ENCODE measurements around the gene ZNF319.
A peak's percentile ranks its signal among the peaks of the same experiment; 100 is the strongest.

Gene ZNF319

GRCh38 chr16:58025351-58026138 lies 25.1 kb upstream of the ZNF319 start, which contains the start of gene MMP15:
Gene MMP15, plus strand, starts transcription at chr16:58025754. Its CDS starts 597 bp downstream, at chr16:58026351.
- peaks cover 32% of the 10 kb centered on the region for H3K79me2 ChIP-seq (ENCODE audit: control insufficient read depth, insufficient read depth, low read length)
- no peak within 1 kb of the TSS for H2AK5ac ChIP-seq (ENCODE audit: low read length)
- peak within 1 kb of the TSS; percentile 94 for H2BK5ac ChIP-seq (ENCODE audit: low read length)
- H3K18ac ChIP-seq (ENCODE audit: low read length): peak within 1 kb of the TSS; percentile 65
- H3K56ac ChIP-seq (ENCODE audit: low read length): peak within 1 kb of the TSS; percentile 97
- peak; percentile 99 for DNase-seq
- H3K27me3 ChIP-seq (ENCODE audit: insufficient read depth, low read length, poor library complexity): no peaks in the 10 kb centered on the region
- no peak within 1 kb of the TSS for H4K8ac ChIP-seq (ENCODE audit: low read depth, low read length)
- no peak within 1 kb of the TSS for H4K5ac ChIP-seq (ENCODE audit: low read length)
- peak within 1 kb of the TSS; percentile 50 for H3K4ac ChIP-seq (ENCODE audit: low read depth, low read length)
- H3K27ac ChIP-seq (ENCODE audit: low read depth, low read length): peak within 1 kb of the TSS; percentile 81
- H3K4me2 ChIP-seq (ENCODE audit: low read length): peak within 1 kb of the TSS; percentile 84
- H3K4me1 ChIP-seq (ENCODE audit: control insufficient read depth, low read depth, low read length): peaks cover 32% of the 10 kb centered on the region
- H3K79me1 ChIP-seq (ENCODE audit: low read length): peaks cover 28% of the 10 kb centered on the region
- H3K9ac ChIP-seq (ENCODE audit: low read length): peak within 1 kb of the TSS; percentile 96
- H3K23ac ChIP-seq (ENCODE audit: low read length): peak within 1 kb of the TSS; percentile 98
- H2BK15ac ChIP-seq (replicated peaks; ENCODE audit: low read depth): no peak within 1 kb of the TSS
- WGBS (ENCODE audit: extremely low coverage, insufficient coverage, low lambda C conversion rate): no CpG with 5 or more reads among the region's 90 CpGs
- H2BK120ac ChIP-seq (ENCODE audit: low read depth, low read length): peak within 1 kb of the TSS; percentile 17
- H3K4me3 ChIP-seq (ENCODE audit: low read length): peak within 1 kb of the TSS; percentile 90
- H3K36me3 ChIP-seq (ENCODE audit: control insufficient read depth, insufficient read depth, low read length): no peaks in the 10 kb centered on the region

DNA sequence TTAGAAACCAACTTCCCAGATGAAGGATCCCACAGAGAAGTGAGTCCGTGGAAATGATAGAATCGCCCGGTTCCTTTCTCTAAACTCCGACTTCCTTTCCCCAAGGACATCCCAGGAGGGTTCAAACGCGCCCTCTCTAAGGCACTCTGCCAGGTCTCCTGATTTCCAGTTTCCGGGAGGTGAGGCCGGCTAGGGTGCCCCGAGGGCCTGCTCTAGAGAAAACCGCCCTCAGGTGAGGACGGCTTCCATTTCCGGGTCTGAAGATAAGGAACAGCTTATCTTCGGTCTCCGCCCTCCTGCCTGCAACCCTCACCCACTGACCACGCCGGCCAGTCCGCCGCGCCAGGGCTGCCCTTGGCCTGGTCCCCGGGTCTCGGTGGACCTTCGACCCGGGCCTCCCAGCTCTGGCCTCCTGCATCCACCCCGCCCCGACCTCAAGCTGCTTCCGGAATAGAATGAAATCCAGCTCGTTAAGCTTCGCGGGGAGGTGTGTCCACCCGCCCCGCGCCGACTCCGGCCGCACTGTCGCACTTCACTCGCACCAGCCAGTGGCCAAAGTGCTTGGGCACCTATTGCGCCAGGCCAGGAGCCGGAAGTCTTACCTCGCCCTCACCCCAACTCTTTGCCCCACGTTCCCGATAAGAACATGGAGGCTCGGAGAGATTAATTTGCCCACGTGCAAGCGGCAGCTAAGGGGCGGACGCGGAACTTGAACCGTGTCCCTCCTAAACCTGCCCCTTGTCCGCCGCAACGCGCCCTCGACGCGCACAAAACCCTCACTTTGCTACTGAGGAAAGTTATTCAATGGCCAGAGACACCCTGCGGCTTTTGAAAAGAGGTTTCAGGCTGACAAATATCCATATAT lies 24.2 kb upstream of the ZNF319 start:
- Histone ChIP-seq H4K8ac (ENCODE audit: low read depth, low read length) (no peak overlapping the region), H3K79me2 (ENCODE audit: control insufficient read depth, insufficient read depth, low read length) (peaks cover 25% of the 10 kb centered on the region), H4K5ac (ENCODE audit: low read length) (no peak overlapping the region), H3K4ac (ENCODE audit: low read depth, low read length) (peak overlapping the region; percentile 21), H3K27me3 (ENCODE audit: insufficient read depth, low read length, poor library complexity) (no peaks in the 10 kb centered on the region), H2BK15ac (replicated peaks; ENCODE audit: low read depth) (no peak overlapping the region), H3K4me3 (ENCODE audit: low read length) (peak overlapping the region; percentile 14), H3K36me3 (ENCODE audit: control insufficient read depth, insufficient read depth, low read length) (no peaks in the 10 kb centered on the region), H3K4me1 (ENCODE audit: control insufficient read depth, low read depth, low read length) (peaks cover 32% of the 10 kb centered on the region), H3K27ac (ENCODE audit: low read depth, low read length) (peak overlapping the region; percentile 81), H3K56ac (ENCODE audit: low read length) (peak overlapping the region; percentile 88), H3K23ac (ENCODE audit: low read length) (peak overlapping the region; percentile 98), H2BK5ac (ENCODE audit: low read length) (peak overlapping the region; percentile 94), H3K4me2 (ENCODE audit: low read length) (peak overlapping the region; percentile 84), H3K79me1 (ENCODE audit: low read length) (peaks cover 20% of the 10 kb centered on the region), H3K18ac (ENCODE audit: low read length) (peak overlapping the region; percentile 65), H3K9ac (ENCODE audit: low read length) (peak overlapping the region; percentile 71), H2BK120ac (ENCODE audit: low read depth, low read length) (no peak overlapping the region), H2AK5ac (ENCODE audit: low read length) (peak overlapping the region; percentile 18)
- WGBS (ENCODE audit: extremely low coverage, insufficient coverage, low lambda C conversion rate): no CpG with 5 or more reads among the region's 57 CpGs
- peak; percentile 84 for DNase-seq

DNA sequence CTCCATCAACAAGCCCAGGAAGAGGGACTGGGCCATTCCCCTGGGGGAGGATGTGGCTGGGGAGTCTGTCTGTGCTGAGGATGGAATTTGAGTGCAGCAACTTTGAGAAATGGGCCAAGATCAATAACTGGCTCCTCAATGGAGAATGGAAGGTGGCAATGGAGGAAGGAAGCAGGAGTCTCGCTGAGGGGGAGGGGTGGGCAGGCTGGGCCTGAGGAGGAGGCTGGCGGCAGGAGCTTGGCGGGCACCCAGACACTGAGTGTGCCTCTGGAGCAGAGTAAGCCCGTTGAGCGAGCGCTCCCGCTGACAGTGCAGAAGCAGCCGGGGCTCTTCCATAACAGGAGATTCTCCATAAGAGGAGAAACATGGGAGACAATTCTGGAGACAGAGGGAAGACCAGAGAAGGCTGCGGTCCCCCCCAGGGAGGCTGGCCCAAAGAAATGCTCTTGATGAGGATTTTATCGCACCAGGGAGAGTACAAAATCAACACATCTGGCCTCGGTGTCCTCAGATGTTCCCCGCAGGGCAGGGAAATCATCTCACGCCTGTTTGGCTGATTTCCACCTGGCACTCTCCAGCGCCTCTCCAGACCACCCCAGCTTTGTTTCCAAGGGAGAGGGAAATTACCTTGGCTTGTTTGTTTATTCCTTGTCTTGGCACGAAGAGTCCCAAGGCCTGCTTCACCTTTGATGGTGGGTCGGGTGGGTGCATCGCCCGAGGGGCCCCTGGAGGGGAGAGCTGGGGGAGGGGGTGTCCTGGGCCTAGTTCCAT lies 22.3 kb upstream of the ZNF319 start:
- peak overlapping the region; percentile 4 for H3K18ac ChIP-seq (ENCODE audit: low read length)
- H4K8ac ChIP-seq (ENCODE audit: low read depth, low read length): no peak overlapping the region
- H3K79me1 ChIP-seq (ENCODE audit: low read length): peaks cover 3% of the 10 kb centered on the region
- H3K4me1 ChIP-seq (ENCODE audit: control insufficient read depth, low read depth, low read length): peaks cover 17% of the 10 kb centered on the region
- peak overlapping the region; percentile 32 for H3K27ac ChIP-seq (ENCODE audit: low read depth, low read length)
- peak overlapping the region; percentile 41 for H3K9ac ChIP-seq (ENCODE audit: low read length)
- no peak overlapping the region for H3K4me3 ChIP-seq (ENCODE audit: low read length)
- H3K23ac ChIP-seq (ENCODE audit: low read length): no peak overlapping the region
- WGBS (ENCODE audit: extremely low coverage, insufficient coverage, low lambda C conversion rate): no CpG with 5 or more reads among the region's 18 CpGs
- no peak overlapping the region for H4K5ac ChIP-seq (ENCODE audit: low read length)
- no peak overlapping the region for H3K4me2 ChIP-seq (ENCODE audit: low read length)
- no peak overlapping the region for H2AK5ac ChIP-seq (ENCODE audit: low read length)
- peak overlapping the region; percentile 37 for H2BK5ac ChIP-seq (ENCODE audit: low read length)
- H3K36me3 ChIP-seq (ENCODE audit: control insufficient read depth, insufficient read depth, low read length): no peaks in the 10 kb centered on the region
- H2BK120ac ChIP-seq (ENCODE audit: low read depth, low read length): no peak overlapping the region
- H3K79me2 ChIP-seq (ENCODE audit: control insufficient read depth, insufficient read depth, low read length): peaks cover 8% of the 10 kb centered on the region
- DNase-seq: peak; percentile 42
- H3K56ac ChIP-seq (ENCODE audit: low read length): peak overlapping the region; percentile 25
- no peaks in the 10 kb centered on the region for H3K27me3 ChIP-seq (ENCODE audit: insufficient read depth, low read length, poor library complexity)
- H3K4ac ChIP-seq (ENCODE audit: low read depth, low read length): peak overlapping the region; percentile 66
- H2BK15ac ChIP-seq (replicated peaks; ENCODE audit: low read depth): no peak overlapping the region

DNA sequence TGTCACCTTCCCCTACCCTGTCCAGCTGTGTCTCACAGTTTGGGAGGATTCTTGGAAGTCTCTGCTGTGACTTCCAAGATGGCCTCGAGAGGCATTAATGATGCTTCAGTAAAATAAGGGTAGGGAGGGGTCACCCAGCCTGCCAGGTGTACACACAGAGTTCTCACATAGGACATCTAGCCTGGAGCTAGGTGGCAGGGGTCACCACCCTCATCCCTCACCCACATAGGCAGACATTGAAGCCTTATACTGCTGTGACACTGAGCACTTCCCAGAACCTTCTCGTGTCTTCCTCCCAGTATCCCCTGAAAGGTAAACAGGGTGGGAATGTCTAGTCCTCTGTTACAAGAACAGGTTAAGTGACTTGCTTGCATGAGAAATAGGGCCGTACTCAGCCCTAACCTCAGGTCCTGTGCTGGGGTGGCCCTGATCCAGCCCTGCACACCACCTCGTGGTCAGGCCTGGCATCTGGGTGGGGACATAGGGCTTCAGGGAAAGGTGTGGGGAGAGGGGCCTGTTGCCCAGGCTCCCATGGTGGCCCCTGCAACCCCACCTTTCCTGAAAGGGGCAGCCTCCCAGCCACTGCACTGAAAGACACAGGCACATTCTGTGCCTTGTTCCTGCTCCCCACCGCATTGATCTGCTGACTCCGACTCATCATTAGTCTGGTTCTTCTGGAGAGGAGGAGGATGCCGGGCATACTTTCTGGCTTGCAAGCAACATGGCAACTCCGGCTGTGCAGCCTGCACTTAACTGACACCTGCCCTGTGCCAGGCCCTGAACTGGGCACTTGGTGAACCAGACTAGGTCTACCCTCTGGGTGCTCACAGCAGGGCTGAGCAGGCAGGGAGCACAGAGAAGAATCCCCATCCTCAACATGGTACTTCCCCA lies 21.4 kb upstream of the ZNF319 start:
- no peak overlapping the region for H3K9ac ChIP-seq (ENCODE audit: low read length)
- H3K4me1 ChIP-seq (ENCODE audit: control insufficient read depth, low read depth, low read length): peaks cover 17% of the 10 kb centered on the region
- peaks cover 6% of the 10 kb centered on the region for H3K79me2 ChIP-seq (ENCODE audit: control insufficient read depth, insufficient read depth, low read length)
- H3K27ac ChIP-seq (ENCODE audit: low read depth, low read length): no peak overlapping the region
- H3K18ac ChIP-seq (ENCODE audit: low read length): no peak overlapping the region
- H2BK15ac ChIP-seq (replicated peaks; ENCODE audit: low read depth): no peak overlapping the region
- no peaks in the 10 kb centered on the region for H3K27me3 ChIP-seq (ENCODE audit: insufficient read depth, low read length, poor library complexity)
- no peak overlapping the region for H3K4me2 ChIP-seq (ENCODE audit: low read length)
- H2BK5ac ChIP-seq (ENCODE audit: low read length): no peak overlapping the region
- H4K5ac ChIP-seq (ENCODE audit: low read length): no peak overlapping the region
- no peak overlapping the region for H3K23ac ChIP-seq (ENCODE audit: low read length)
- no peak overlapping the region for H4K8ac ChIP-seq (ENCODE audit: low read depth, low read length)
- WGBS (ENCODE audit: extremely low coverage, insufficient coverage, low lambda C conversion rate): no CpG with 5 or more reads among the region's 8 CpGs
- H3K4me3 ChIP-seq (ENCODE audit: low read length): no peak overlapping the region
- H3K56ac ChIP-seq (ENCODE audit: low read length): peak overlapping the region; percentile 25
- H3K4ac ChIP-seq (ENCODE audit: low read depth, low read length): no peak overlapping the region
- peak; percentile 29 for DNase-seq
- H3K79me1 ChIP-seq (ENCODE audit: low read length): peaks cover 3% of the 10 kb centered on the region
- H2AK5ac ChIP-seq (ENCODE audit: low read length): no peak overlapping the region
- H2BK120ac ChIP-seq (ENCODE audit: low read depth, low read length): no peak overlapping the region
- no peaks in the 10 kb centered on the region for H3K36me3 ChIP-seq (ENCODE audit: control insufficient read depth, insufficient read depth, low read length)
